ENCODE data around the gene MPC2.

DNA sequence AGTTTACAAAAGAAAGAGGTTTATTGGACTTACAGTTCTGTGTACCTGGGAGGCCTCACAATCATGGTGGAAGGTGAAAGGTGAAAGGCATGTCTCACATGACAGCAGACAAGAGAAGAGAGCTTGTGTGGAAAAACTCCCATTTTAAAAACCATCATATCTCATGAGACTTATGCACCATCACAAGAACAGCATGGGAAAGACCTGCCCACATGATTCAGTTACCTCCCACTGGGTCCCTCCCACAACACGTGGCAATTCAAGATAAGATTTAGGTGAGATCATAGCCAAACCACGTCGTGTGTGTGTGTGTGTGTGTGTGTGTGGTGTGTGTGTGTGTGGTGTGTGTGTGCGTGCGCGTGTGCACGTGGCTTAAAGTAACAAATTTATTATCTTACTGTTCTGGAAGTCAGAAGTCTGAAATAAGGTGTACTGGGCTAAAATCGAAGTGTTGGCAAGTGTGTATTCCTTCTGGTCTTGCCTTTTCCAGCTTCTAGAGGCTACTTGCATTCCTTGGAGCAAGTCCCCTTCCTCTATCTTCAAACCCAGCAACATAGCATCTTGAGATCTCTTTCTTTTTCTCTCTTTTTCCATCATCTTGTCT lies 48.1 kb upstream of the MPC2 start:
- TF ChIP-seq, protein P1, sequence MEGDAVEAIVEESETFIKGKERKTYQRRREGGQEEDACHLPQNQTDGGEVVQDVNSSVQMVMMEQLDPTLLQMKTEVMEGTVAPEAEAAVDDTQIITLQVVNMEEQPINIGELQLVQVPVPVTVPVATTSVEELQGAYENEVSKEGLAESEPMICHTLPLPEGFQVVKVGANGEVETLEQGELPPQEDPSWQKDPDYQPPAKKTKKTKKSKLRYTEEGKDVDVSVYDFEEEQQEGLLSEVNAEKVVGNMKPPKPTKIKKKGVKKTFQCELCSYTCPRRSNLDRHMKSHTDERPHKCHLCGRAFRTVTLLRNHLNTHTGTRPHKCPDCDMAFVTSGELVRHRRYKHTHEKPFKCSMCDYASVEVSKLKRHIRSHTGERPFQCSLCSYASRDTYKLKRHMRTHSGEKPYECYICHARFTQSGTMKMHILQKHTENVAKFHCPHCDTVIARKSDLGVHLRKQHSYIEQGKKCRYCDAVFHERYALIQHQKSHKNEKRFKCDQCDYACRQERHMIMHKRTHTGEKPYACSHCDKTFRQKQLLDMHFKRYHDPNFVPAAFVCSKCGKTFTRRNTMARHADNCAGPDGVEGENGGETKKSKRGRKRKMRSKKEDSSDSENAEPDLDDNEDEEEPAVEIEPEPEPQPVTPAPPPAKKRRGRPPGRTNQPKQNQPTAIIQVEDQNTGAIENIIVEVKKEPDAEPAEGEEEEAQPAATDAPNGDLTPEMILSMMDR (IDR thresholded peaks at IDR 0.05; ENCODE audit: borderline replicate concordance, extremely low read depth, low read length, poor library complexity, severe bottlenecking) = no peak
- no peak for TF ChIP-seq EZH2 (IDR thresholded peaks at IDR 0.05; ENCODE audit: borderline replicate concordance, low read depth, low read length, severe bottlenecking)

Data from DND-41 (cell line).